Neural progenitor cell (in vitro differentiated cells): Measurements from ENCODE around the gene FMNL2.

Experiments
- CTCF ChIP-seq: fragments of 200-600 bp; sonication (generic); IDR thresholded peaks from 2 replicates; pipeline ENCODE4 v1.5.1; 2017; ENCODE audit warnings: antibody characterized with exemption, mild to moderate bottlenecking
- EZH2 ChIP-seq: fragments of 200-600 bp; sonication (generic); IDR thresholded peaks from 2 replicates; pipeline ENCODE4 v1.6.1; 2017; ENCODE audit warnings: antibody characterized with exemption, mild to moderate bottlenecking, moderate library complexity
- EZH2phosphoT487 ChIP-seq: fragments of 200-600 bp; sonication (generic); IDR thresholded peaks from 2 replicates; pipeline ENCODE4 v1.6.1; 2017; ENCODE audit warnings: antibody characterized with exemption

GRCh38 chr2:152513681-152514080, 178.7 kb downstream of the FMNL2 start:
- TF ChIP-seq CTCF (no peak), EZH2 (no peak), EZH2phosphoT487 (no peak)
